ENCODE results near the gene NLRX1.
"Not testable (repeated sequence)": the region's sequence is repeated elsewhere in the genome, so short reads cannot be mapped to it uniquely, and the experiment has no call there.

NLRX1 gene

DNA sequence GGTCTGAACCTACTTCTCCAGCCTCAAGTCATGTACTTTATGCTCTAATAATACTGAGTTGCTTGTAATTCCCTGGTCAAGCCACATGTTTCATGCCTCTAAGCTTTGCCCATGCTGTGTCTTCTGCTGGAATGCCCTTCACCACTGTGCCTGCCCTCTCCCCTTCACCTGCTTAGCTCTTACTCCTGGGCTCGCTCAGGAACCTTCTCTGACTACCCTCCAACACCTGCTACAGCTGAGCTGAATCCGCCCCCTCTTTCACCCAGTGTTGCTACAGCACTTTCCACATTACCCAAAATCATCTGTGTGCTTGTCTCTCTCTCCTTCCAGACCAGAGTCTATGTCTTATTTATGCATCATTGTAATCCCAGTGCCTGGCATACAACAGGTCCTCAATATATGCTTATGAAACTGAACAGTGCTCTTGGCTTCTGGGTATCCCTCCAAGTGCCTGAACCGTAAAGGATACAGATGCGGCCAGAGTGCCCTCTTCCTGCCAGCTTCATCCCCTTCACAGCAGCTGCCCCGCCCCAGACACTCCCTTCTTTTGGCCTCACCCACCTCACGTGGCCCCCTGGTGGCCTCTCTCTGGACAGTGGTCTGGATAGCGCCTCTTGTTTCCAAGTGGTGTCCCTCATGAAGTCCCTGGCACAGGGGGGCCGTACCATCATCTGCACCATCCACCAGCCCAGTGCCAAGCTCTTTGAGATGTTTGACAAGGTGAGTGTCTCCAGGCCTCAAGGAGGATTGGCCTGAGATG is 12.6 kb upstream of the NLRX1 start:
- no peak for DNase-seq (ENCODE audit: low read depth)

DNA sequence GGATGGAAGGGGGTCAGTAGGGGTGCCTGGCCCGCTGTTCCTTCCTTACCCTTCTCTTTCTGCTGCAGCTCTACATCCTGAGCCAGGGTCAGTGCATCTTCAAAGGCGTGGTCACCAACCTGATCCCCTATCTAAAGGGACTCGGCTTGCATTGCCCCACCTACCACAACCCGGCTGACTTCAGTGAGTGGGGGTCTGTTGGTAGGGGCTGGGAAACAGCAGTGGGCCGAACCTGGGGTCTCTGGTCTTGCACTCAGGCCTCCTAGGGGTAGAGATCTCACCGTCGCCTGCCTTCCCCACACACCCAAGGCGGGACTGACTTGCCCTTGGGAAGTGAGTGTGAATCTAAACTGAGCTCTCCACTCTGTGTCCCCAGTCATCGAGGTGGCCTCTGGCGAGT is 12.0 kb upstream of the NLRX1 start:
- DNase-seq (ENCODE audit: low read depth) = no peak

GRCh38 chr11:119157063-119157462 is 11.5 kb upstream of the NLRX1 start:
- DNase-seq (ENCODE audit: low read depth) = no peak

DNA sequence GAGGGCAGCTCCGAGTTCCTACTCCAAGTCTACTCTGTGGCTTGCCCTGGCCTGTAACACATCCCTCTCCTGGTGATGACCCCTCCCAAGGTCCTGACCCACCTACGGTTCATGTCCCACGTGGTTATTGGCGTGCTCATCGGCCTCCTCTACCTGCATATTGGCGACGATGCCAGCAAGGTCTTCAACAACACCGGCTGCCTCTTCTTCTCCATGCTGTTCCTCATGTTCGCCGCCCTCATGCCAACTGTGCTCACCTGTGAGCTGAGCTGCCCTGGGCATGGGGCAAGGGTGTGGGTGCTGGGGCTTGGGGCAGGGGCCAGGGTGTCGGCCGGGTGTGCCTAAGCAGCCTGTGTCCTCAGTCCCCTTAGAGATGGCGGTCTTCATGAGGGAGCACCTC is 10.1 kb upstream of the NLRX1 start:
- DNase-seq (ENCODE audit: low read depth) = no peak

- DNase-seq (ENCODE audit: low read depth) = no peak
Measured at GRCh38 chr11:119160151-119160550, 8.4 kb upstream of the NLRX1 start.

- DNase-seq (ENCODE audit: low read depth) = no peak
Measured at GRCh38 chr11:119161871-119162270, 6.7 kb upstream of the NLRX1 start.

DNA sequence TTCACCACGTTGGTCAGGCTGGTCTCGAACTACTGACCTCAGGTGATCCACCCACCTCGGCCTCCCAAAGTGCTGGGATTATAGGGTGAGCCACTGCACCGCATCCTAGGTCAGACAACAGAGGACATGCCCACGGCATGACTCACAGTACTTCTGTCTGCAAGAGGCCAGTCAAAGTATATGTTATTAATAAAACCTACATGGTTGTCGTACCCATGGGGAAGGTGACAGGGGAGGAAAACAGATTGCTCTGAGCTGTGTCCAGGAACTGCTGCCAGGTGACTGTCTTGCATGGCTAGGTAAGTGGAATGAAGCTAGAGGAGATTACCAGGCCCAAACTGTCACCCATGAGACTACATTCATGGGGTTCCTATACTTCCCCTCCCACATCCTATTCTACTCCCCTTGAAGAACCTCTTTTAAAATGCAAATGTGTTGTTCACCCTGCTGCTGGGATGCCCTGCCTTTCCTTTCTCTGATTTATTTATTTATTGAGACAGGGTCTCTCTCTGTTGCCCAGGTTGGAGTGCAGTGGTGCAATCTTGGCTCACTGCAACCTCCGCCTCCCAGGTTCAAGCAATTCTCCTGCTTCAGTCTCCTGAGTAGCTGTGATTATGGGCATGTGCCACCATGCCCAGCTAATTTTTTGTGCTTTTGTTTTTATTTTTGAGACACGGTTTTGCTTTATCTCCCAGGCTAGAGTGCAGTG is 2.0 kb upstream of the NLRX1 start:
- DNase-seq (ENCODE audit: low read depth) = no peak

- not testable (repeated sequence) for DNase-seq (ENCODE audit: low read depth)
Measured at GRCh38 chr11:119167077-119167458, 1.5 kb upstream of the NLRX1 start.

- no peak for DNase-seq (ENCODE audit: low read depth)
Measured at GRCh38 chr11:119167933-119168332, 592 bp upstream of the NLRX1 start.

DNA sequence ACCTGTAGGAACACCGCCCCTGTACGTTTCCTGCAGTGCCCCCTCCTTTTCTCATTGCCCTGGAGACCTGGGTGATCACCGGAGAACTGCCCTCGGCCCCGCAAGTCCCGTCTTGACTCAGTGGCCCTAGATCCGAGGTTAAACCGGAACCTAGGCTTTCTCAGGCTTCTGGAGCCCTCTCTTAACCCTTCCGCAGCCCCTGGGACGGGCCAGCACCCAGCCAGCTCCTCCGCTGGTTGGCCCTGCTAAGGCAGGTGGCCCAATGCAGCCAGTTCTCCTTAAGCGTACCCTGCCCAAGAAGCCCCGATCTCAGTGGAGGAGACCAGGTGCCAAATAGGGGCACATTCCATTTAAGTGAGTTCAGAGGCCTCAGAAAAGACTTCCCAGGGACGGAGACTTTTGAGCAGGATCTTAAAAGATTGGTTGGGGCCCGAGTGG is 776 bp downstream of the NLRX1 start:
- no peak for DNase-seq (ENCODE audit: low read depth)

DNA sequence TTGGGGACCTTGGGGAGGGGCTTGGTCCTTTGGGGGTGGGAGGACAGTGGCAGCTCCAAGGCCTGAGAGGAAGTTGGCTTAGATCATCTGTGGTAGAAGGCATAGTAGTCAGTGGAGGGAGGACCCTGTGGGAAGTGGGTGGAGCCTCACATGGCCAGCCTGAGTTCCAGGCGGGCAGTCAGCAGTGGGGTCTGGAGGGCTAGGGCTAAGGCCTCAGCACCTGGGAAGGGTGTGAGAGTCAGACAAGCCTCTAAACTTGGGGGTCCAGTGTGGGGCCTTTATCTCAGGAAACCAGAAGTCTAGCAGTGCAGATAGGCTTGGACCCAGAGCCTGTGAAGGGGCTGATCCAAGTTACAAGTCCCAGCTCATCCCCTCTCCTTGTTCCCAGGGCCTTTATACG is 4.0 kb downstream of the NLRX1 start:
- DNase-seq (ENCODE audit: low read depth) = no peak

DNA sequence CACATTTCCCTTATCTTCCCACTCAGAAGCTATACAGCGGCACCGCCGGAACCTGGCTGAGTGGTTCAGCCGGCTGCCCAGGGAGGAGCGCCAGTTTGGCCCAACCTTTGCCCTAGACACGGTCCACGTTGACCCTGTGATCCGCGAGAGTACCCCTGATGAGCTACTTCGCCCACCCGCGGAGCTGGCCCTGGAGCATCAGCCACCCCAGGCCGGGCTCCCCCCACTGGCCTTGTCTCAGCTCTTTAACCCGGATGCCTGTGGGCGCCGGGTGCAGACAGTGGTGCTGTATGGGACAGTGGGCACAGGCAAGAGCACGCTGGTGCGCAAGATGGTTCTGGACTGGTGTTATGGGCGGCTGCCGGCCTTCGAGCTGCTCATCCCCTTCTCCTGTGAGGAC is 4.9 kb downstream of the NLRX1 start:
- no peak for DNase-seq (ENCODE audit: low read depth)

- DNase-seq (ENCODE audit: low read depth) = no peak
Measured at GRCh38 chr11:119175493-119176077, 7.1 kb downstream of the NLRX1 start.

DNA sequence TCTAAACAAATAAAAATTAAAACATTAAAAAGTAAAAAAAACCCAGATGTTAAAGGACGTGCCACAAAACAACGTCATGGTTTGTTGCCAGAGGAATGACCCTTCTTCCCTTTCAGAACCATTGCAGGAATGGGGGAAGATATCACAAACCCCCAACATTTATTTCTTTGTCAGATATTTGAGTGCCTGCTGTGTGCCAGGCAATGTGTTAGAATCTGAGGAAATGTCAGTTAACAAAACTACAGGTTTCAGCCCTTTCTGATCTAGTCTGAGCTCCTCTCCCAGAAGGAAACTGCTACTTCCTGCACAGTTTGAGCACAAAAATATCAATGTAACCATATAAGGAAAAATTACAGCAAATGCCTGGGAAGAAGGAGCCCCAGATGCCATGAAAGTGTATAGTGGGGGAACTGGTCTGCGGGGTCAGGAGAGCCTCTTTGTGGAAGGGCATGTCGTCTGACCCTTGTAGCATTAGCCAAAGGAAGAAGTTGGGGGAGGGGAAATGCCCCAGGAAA is 9.7 kb downstream of the NLRX1 start:
- DNase-seq (ENCODE audit: low read depth) = no peak

- no peak for DNase-seq (ENCODE audit: low read depth)
Measured at GRCh38 chr11:119179342-119179741, 10.8 kb downstream of the NLRX1 start.

DNA sequence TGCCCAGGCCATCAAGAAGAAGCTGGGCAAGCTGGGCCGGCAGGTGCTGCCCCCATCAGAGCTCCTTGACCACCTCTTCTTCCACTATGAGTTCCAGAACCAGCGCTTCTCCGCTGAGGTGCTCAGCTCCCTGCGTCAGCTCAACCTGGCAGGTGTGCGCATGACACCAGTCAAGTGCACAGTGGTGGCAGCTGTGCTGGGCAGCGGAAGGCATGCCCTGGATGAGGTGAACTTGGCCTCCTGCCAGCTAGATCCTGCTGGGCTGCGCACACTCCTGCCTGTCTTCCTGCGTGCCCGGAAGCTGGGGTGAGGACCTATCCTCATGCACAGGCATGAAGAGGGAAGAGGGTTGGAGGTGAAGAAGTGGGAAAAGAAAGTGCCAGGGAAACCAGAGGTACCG is 11.5 kb downstream of the NLRX1 start:
- DNase-seq (ENCODE audit: low read depth) = no peak

- DNase-seq (ENCODE audit: low read depth) = no peak
Measured at GRCh38 chr11:119180729-119181676, 12.5 kb downstream of the NLRX1 start.

- no peak for DNase-seq (ENCODE audit: low read depth)
Measured at GRCh38 chr11:119181677-119182412, 13.3 kb downstream of the NLRX1 start.

DNA sequence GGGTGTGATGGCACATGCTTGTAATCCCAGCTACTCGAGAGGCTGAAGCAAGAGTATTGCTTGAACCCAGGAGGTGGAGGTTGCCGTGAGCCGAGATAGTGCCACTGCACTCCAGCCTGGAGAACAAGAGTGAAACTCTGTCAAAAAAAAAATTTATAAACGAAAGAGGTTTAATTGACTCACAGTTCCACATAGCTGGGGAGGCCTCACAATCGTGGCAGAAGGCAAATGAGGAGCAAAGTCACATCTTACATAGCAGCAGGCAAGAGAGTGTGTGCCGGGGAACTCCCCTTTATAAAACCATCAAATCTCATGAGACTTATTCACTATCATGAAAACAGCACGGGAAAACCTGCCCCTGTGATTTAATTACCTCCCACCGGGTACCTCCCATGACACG is 15.9 kb downstream of the NLRX1 start:
- not testable (repeated sequence) for DNase-seq (ENCODE audit: low read depth)

DNA sequence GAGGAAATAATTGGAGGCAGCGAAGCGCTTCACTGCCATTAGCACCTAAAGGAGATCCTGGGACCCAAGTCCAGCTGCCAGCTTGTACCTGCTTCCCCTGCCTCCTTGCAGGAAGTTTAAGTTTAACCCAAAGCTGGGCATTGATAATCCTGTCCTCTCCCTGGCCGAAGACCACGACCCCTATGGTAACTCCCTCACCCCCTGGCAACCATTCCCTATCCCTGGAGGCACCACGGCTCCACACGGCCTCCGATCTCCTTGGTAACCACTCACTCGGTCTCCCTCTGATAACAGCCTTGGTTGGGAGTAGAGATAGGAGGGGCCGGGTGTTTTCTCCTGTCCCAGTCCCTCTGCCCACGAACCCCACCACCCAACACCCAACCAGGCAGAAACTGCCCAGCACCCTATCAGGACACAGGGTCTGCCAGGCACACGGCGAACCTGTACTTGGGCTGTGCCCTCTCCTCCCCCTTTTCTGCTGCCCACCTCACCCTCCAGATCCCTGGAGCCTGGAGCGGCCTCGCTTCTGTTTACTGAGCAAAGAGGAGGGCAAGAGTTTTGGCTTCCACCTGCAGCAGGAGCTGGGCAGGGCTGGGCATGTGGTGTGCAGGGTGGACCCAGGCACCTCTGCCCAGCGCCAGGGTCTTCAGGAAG is 17.6 kb downstream of the NLRX1 start:
- no peak for DNase-seq (ENCODE audit: low read depth)
